NCI-H226 (cell line): ENCODE results near the gene FGF6.

ENCODE experiments used
- DNase-seq: peaks from one replicate; pipeline ENCODE4 v3.0.0-alpha.2; 2015

The FGF6 gene

GRCh38 chr12:4446335-4446734, 720 bp upstream of the FGF6 start:
- DNase-seq = no peak

DNA sequence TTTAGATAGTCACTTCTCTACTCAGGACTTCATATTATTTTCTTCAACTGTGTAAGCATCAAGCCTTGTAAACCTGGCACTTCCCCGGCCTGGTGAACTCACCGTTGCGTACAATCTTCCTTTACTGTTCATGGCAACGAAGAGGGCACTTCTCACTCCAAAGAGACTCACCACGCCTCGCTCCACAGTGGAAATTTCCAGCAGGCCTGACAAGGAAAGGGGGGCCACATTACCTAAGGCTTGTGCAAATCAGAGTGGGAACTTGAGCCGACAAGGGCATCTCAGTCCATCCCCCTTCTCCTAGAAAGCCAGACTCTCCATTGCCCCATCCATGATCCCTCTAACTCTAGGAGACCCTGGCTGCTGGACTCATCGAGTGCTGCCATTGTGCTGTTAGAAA, 1.6 kb downstream of the FGF6 start:
- no peak for DNase-seq

GRCh38 chr12:4443616-4444015, 2.0 kb downstream of the FGF6 start:
- no peak for DNase-seq

- no peak for DNase-seq
These were observed 4.0 kb downstream of the FGF6 start for GRCh38 chr12:4441355-4442335.

DNA sequence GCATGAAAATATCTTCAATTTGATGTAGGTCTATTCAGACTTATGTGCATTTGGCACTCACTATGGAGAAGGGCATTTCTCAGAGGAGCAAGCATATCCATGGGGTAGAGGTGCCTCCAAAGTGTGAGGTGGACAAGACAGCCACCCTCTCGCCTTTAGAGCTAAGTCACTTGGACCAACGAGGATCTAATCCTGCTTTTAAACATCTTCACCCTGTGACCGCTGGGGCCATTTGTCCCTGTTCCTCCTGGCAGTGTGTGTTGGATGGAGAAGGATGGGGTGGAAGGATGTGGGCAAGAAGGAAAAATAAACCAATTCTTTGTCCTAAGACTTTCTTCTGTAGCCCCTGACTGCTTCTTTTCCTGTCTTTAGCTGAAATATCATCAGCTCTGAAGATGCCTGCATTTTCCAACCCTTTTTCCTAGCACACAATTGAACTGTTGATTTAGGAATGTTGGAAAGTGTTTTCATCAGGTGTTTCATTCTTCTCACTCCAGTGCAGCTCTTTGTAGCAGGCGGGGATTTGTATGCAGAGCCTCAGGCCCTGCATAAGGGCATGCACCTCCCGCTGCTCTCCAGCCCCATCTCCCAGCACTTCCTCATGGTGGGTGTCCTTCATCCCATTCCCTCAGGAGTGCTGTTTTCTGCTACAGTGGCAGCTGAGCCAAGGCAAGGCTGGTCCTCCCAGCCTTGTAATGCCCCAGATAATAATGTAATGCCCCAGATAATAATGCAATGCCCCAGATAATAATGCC, 5.3 kb downstream of the FGF6 start:
- DNase-seq = no peak

GRCh38 chr12:4439736-4440135, 5.9 kb downstream of the FGF6 start:
- DNase-seq = no peak

- DNase-seq = no peak
These were observed 6.6 kb downstream of the FGF6 start for GRCh38 chr12:4438834-4439596.

DNA sequence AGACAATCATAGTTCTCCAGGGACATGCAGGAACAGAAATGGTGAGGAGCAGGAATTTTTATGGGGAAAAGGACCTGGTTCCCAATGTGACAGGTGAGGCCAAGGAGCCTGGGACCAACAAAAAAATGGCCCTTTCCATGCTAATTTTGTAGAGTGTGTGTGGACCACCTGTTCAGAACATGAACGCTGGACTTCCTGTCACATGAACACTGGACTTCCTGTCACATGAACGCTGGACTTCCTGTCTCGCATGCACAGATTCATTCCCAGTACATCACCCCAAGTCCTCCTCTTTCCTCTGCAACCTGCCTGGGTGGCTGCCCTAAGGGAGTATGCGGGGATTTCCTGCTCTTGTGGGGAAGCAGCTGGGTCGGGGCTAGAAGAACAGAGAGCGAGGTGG, 10.1 kb downstream of the FGF6 start:
- DNase-seq = no peak

GRCh38 chr12:4434706-4435425, 10.7 kb downstream of the FGF6 start:
- no peak for DNase-seq

GRCh38 chr12:4434301-4434700, 11.3 kb downstream of the FGF6 start:
- DNase-seq = no peak

GRCh38 chr12:4433745-4434058, 11.9 kb downstream of the FGF6 start:
- no peak for DNase-seq

- no peak for DNase-seq
These were observed 12.5 kb downstream of the FGF6 start for GRCh38 chr12:4432878-4433744.

- no peak for DNase-seq
These were observed 13.7 kb downstream of the FGF6 start for GRCh38 chr12:4431866-4432265.

DNA sequence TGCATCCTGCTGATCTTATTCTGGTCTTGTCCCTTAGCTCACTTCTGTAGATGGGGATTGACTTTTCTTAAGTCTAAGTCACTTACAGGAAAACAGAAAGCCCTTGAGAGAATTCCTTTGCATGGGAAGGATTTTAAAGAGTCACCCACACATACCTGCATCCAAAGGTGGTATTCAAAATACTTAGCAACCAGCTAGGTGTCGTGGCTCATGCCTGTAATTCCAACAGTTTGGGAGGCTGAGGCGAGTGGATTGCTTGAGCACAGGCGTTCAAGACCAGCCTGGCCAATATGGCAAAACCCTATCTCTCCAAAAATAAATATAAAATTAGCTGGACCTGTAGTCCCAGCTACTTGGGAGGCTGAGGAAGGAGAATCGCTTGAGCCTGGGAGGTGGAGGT, 14.2 kb downstream of the FGF6 start:
- no peak for DNase-seq

GRCh38 chr12:4424422-4424821, 21.2 kb downstream of the FGF6 start:
- no peak for DNase-seq

DNA sequence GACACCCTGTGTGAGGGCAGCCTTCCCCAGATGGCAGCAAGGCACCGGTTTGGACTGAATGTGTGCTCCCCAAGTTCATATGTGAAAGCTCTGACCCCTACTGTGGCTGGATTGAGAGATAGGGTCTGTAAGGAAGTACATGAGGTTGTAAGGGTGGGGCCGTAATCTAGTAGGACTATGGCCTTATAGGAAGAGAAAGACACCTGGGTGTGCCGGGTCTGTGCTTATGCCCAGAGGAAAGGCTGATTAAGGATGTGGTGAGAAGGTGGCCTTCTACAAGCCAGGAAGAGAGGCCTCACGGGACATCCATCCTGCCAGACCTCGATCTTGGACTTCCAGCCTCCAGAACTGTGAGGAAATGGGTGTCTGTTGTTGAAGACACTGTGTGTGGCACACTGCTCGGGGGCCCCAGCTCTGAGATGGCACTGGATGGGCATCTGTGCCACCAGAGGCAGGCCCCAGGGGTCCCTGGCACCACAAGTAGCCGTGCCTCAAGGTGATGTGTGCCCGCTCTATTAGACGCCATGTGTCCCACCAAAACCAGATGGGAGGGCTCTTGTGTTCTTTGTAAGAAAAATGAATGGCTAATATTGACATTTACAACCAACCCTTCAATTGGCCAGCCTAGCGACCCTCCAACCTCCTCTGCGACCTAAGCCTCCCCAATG, 22.0 kb downstream of the FGF6 start:
- DNase-seq = no peak

DNA sequence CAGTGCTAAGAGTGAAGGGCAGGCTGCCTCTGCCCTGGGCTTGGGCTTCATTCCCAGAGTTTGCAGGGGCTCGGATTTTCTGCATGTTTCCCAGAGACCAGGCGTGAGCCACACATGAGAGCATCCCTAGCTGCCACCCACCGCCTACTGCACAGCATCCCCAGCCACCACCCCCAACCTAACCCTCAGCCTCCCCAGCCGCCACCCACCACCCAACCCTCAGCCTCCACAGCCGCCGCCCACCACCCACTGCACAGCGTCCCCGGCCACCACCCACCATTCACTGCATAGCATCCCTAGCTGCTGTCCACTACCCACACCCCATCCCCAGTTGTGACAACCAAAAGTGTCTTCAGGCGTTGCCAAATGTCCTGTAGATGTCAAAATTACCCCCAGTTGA, 22.6 kb downstream of the FGF6 start:
- DNase-seq = no peak

- peak; percentile 11 for DNase-seq
These were observed 24.0 kb downstream of the FGF6 start for GRCh38 chr12:4421590-4422031.

GRCh38 chr12:4420138-4420670, 25.4 kb downstream of the FGF6 start:
- no peak for DNase-seq

- DNase-seq = no peak
These were observed 26.7 kb downstream of the FGF6 start for GRCh38 chr12:4418913-4419312.

DNA sequence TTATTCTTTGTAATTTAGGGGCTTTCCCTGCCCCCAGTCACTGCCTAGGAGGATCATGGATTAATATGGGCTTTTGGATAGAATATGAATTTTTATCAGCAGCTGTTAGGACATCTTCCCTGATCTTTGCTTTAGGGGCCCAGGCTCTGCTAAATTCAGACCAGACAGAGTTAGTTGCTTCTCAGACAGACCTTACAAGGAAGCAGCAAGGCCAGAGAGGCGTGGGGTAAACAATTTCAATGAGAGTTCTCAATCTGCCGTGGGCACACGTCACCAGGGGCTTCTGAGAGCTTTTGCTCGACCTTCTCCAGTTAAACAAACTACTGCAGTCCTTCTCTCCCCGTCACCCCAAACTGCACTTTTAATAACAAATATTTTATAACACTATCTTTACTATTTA, 27.7 kb downstream of the FGF6 start:
- no peak for DNase-seq
